Glutamatergic neuron (in vitro differentiated cells): ENCODE results near the gene LAMC3. TPM values are rescaled to one million over a fixed set of nuclear protein-coding genes. Genes with fewer than 3 reads are reported as not detected.

Experiments used
- DNase-seq: peaks from one replicate; pipeline ENCODE4 v3.0.0; 2022
- H3K27ac Mint-ChIP-seq: one replicate; pipeline ENCODE4 v1.8.0; 2020; ENCODE audit warnings: mild to moderate bottlenecking, mixed read lengths, inconsistent platforms; ENCODE audit not compliant: unreplicated experiment
- H3K27me3 Mint-ChIP-seq: one replicate; pipeline ENCODE4 v1.8.0; 2020; ENCODE audit warnings: mild to moderate bottlenecking, moderate library complexity, mixed read lengths, inconsistent platforms; ENCODE audit not compliant: unreplicated experiment
- H3K36me3 Mint-ChIP-seq: one replicate; pipeline ENCODE4 v1.8.0; 2020; ENCODE audit warnings: mild to moderate bottlenecking, mixed read lengths, inconsistent platforms; ENCODE audit not compliant: unreplicated experiment
- H3K4me1 Mint-ChIP-seq: one replicate; pipeline ENCODE4 v1.8.0; 2020; ENCODE audit warnings: mild to moderate bottlenecking, low read depth, mixed read lengths, inconsistent platforms; ENCODE audit not compliant: unreplicated experiment
- H3K4me3 Mint-ChIP-seq: one replicate; pipeline ENCODE4 v1.8.0; 2020; ENCODE audit warnings: mild to moderate bottlenecking, mixed read lengths, inconsistent platforms; ENCODE audit not compliant: unreplicated experiment
- H3K9me3 Mint-ChIP-seq: one replicate; pipeline ENCODE4 v1.8.0; 2020; ENCODE audit warnings: mild to moderate bottlenecking, moderate library complexity, mixed read lengths, inconsistent platforms; ENCODE audit not compliant: unreplicated experiment
- total RNA-seq: library from RNA; stranded (reverse); fragmentation: NEBNext Ultra II Directional; extraction: Animal tissue kit (Norgen Biotek cat#: 25700); gene quantifications from one replicate; pipeline ENCODE4 v1.2.1, GENCODE V29; 2021; ENCODE audit not compliant: unreplicated experiment
- TF ChIP-seq, protein P1 (sequence below): fragments of 200-600 bp; sonication (generic); IDR thresholded peaks from one replicate; pipeline ENCODE4 v1.5.0; 2021; ENCODE audit not compliant: partially characterized antibody, unreplicated experiment

Gene LAMC3
- total RNA-seq, 1 donor from 2014 or later = 0.17 TPM

DNA sequence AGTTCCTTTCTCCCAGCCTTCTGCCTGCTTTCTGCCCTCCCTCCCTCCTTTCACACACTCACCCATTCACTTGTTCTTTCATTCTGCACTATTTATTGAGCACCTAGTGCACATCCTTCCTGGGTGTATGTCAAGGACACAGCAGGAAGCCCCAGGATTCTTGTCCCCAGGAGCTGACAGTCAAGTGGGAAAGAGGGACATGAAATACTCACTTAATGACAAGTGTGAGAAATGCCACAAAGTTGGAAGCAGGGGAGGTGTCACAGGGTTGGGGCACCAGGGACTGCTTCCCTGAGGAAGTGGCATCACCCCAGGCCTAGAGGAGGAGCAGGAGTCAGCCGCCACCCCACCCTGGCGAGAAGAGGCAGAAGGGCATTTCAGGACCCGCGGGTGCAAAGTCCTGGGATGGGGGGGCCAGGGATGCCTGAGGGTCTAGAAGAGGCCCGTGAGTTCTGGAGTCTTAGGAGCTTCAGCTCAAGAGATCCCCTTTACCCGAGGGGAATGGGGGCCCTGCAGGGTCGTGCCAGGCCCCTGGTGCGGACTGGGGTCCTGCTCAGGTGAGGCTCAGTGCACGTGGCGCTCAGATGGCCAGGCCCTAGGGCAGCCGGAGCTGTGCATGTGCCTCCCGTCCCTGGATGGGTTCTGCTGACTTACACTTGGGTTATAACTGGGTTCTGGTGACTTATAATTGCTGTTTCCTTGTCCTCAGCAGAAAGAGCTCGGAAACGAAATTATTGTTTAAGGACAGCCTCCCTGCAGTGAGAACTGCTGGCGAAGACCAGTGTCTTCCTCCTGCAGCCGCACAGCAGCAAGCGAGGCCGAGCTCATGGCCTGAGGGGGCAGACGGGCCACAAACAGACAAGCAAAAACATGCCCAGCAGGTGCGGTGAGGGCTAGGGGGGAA lies 16.9 kb upstream of the LAMC3 start:
- no peak for DNase-seq

DNA sequence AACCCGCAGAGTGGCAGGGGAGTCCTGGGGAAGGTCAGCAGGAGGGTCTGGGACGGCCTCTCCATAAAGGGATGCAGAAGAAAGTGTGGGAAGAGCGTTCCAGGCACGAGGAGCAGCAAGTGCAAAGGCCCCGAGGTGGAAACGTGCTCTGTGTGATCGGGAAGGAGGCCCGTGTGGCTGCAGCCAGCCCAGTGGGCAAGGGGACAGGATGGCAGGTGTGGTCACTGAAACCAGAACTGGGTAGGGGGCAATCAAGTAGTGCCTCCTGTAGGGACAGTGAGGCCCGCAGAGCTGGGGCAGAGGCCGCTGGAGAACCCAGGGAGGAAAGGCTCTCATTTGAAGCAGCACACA lies 16.3 kb upstream of the LAMC3 start:
- Mint-ChIP-seq H3K27me3 (peaks cover 9% of the 10 kb centered on the region), H3K36me3 (no peaks in the 10 kb centered on the region), H3K9me3 (peaks cover 11% of the 10 kb centered on the region), H3K27ac (no peak overlapping the region), H3K4me1 (peaks cover 30% of the 10 kb centered on the region), H3K4me3 (no peak overlapping the region)
- TF ChIP-seq, protein P1, sequence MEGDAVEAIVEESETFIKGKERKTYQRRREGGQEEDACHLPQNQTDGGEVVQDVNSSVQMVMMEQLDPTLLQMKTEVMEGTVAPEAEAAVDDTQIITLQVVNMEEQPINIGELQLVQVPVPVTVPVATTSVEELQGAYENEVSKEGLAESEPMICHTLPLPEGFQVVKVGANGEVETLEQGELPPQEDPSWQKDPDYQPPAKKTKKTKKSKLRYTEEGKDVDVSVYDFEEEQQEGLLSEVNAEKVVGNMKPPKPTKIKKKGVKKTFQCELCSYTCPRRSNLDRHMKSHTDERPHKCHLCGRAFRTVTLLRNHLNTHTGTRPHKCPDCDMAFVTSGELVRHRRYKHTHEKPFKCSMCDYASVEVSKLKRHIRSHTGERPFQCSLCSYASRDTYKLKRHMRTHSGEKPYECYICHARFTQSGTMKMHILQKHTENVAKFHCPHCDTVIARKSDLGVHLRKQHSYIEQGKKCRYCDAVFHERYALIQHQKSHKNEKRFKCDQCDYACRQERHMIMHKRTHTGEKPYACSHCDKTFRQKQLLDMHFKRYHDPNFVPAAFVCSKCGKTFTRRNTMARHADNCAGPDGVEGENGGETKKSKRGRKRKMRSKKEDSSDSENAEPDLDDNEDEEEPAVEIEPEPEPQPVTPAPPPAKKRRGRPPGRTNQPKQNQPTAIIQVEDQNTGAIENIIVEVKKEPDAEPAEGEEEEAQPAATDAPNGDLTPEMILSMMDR = no peak
- DNase-seq = no peak

More for the DNA sequence above, 16.9 kb upstream of the LAMC3 start:
- TF ChIP-seq, protein P1 = no peak
- H3K4me3 Mint-ChIP-seq = no peak overlapping the region
- H3K9me3 Mint-ChIP-seq = peaks cover 11% of the 10 kb centered on the region
- peaks cover 13% of the 10 kb centered on the region for H3K27me3 Mint-ChIP-seq
- H3K4me1 Mint-ChIP-seq = peaks cover 35% of the 10 kb centered on the region
- peak overlapping the region; percentile 25 for H3K27ac Mint-ChIP-seq
- H3K36me3 Mint-ChIP-seq = no peaks in the 10 kb centered on the region

DNA sequence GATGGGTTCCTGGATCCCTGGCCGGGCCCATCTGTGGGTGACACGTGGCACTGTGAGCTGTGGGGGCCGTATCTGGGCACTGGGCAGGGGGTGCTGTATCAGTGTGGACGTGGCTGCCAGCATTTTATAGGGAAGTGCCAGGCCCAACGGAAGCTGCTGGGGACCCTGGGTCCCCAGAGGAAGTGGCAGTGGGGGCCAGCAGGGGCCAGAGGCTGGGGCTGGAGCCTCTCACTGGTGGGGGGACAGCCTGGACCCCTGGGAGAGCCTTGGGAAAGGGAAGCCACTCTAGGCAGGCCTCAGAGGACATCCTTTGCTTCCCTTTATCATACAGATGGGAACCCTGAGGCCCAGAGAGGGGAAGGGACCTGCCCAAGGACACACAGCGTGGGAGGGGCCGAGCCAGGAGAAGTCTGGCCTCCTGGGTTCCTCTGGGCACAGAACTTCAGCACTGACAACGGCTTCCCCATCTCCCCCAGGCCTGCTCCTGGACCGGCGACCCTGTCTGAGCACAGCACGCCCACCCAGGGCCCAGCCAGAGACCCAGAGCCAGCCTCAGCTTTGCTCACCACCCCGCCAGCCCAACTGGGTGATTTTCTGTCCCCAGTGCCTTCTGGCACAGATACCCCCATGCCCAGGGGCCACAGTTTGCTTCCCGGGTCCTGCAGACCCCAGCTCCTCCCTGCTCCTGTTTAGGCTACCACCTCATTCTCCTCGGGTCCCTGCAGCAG lies 15.5 kb upstream of the LAMC3 start:
- H3K27me3 Mint-ChIP-seq = peaks cover 6% of the 10 kb centered on the region
- no peaks in the 10 kb centered on the region for H3K36me3 Mint-ChIP-seq
- H3K9me3 Mint-ChIP-seq = peaks cover 11% of the 10 kb centered on the region
- H3K4me3 Mint-ChIP-seq = no peak overlapping the region
- peaks cover 30% of the 10 kb centered on the region for H3K4me1 Mint-ChIP-seq
- TF ChIP-seq, protein P1 = no peak
- H3K27ac Mint-ChIP-seq = no peak overlapping the region
- DNase-seq = no peak

DNA sequence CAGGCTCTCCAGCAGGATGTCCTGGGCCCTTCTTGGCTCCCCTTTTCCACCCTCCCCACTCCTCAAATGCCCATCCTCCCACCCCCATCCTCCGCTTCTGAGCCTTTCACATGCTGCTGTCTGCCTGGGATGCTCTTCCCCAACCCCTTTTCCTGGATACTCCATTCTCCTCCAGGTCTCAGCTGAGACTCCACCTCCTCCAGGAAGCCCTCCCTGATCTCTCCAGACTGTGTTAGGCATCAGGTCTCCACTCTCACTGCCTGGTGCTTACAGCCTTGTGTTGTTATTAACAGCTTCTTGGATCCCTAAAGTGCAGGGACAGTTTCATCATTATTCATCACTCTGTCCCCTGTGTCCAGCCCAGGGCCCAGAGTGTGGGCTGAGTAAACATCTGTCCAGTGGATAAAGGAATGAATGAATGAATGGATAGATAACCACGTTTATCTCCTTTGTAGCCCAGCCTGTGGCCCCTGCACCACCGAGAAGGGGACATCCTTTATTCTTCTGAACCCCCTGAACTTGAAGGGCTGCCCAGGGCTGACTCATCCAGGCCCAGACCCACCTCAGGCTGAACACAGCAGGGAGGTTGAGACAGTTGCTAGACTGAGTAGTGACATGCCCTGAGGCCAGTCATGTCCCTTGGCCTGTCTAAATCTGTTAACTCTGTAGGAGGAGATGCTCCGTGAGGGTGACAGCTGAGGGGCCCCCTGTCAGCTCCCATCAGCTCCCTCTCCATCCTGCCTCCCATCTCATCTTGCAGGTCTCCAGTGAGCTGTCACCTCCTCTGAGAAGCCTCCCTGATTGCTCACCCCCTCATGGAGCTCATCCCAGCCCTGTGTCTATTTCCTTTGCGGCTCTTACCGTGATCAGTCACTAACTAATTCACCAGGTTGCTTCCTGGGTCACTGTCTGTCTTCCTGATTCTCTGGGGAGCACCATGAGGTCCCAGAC lies 14.6 kb upstream of the LAMC3 start:
- peaks cover 11% of the 10 kb centered on the region for H3K27me3 Mint-ChIP-seq
- peaks cover 7% of the 10 kb centered on the region for H3K9me3 Mint-ChIP-seq
- TF ChIP-seq, protein P1 = no peak
- no peak for DNase-seq
- peak overlapping the region; percentile 83 for H3K27ac Mint-ChIP-seq
- peak overlapping the region; percentile 44 for H3K4me3 Mint-ChIP-seq
- H3K36me3 Mint-ChIP-seq = no peaks in the 10 kb centered on the region
- peaks cover 25% of the 10 kb centered on the region for H3K4me1 Mint-ChIP-seq
